ENCODE measurements around the gene TNFAIP3. TPM values are rescaled to one million over a fixed set of nuclear protein-coding genes. Genes with fewer than 3 reads are reported as not detected.

Gene TNFAIP3
- total and polyA plus RNA-seq, 2 donors (not counting 3 experiments of a cell fraction or from before 2014, with no cell fraction given), result 4.0 to 8.6 TPM

GRCh38 chr6:137877606-137878005, 10.5 kb downstream of the TNFAIP3 start:
- intact Hi-C loops (cut with micrococcal nuclease), result no loop called here
- CTCF ChIA-PET, result interaction anchor here (1.0 to 1.8 kb wide), 2 partner anchors 10 to 169 kb away, joined by 4 to 7 read pairs; partner anchors contain the start of gene TNFAIP3
- H3K4me1 ChIP-seq (ENCODE audit: control insufficient read depth, extremely low read depth, insufficient read depth, low read length), result peaks cover 20% of the 10 kb centered on the region

More at GRCh38 chr6:137877606-137878005, 10.5 kb downstream of the TNFAIP3 start:
- no peaks in the 10 kb centered on the region for H3K27me3 ChIP-seq (ENCODE audit: control insufficient read depth in 2 of 2, insufficient read depth in 2 of 2, low read length in 2 of 2)
- H3K9me1 ChIP-seq (replicated peaks; ENCODE audit: control insufficient read depth, extremely low read depth, insufficient read depth, low read length), result no peaks in the 10 kb centered on the region
- no peak overlapping the region for H3K9ac ChIP-seq (replicated peaks; ENCODE audit: extremely low read depth, insufficient read depth, low read length)
- H3K9me3 ChIP-seq (replicated peaks; ENCODE audit: control insufficient read depth, insufficient read depth, low read length), result no peaks in the 10 kb centered on the region
- dilution Hi-C loops (cut with MboI; ENCODE audit: extremely low pct_ligation_motif_present, low sequenced_read_pairs), result no loop called here
- TF ChIP-seq GATA2 (IDR thresholded peaks at IDR 0.05; ENCODE audit: insufficient read depth, insufficient read length, low read depth, low read length) (no peak), EZH2 (IDR thresholded peaks at IDR 0.05; ENCODE audit: borderline replicate concordance, low read depth, low read length, severe bottlenecking) (no peak), CTCF (IDR thresholded peaks at IDR 0.05; ENCODE audit: extremely low read depth in 1 of 2, insufficient read depth in 1 of 2, low read depth in 1 of 2, low read length in 2 of 2) (no peak), POLR2AphosphoS5 (IDR thresholded peaks at IDR 0.05; ENCODE audit: insufficient read depth, low read depth, low read length) (no peak), MAX (IDR thresholded peaks at IDR 0.05; ENCODE audit: insufficient read depth, insufficient read length) (no peak)
- H4K20me1 ChIP-seq (replicated peaks; ENCODE audit: control insufficient read depth, extremely low read depth, insufficient read depth, low read length), result no peaks in the 10 kb centered on the region
- peak; percentile 8 for FAIRE-seq
- POLR2A ChIA-PET, result no interaction called here
- H3K4me3 ChIP-seq (replicated peaks in 1 of 3; ENCODE audit: insufficient read depth in 1 of 3, low read depth in 1 of 3, low read length in 3 of 3), result no peak overlapping the region
- peaks cover 7 to 29% of the 10 kb centered on the region in 2 experiments for H3K36me3 ChIP-seq (ENCODE audit: control insufficient read depth in 2 of 2, extremely low read depth in 1 of 2, insufficient read depth in 2 of 2, low read length in 2 of 2)
- no peak for DNase-seq (ENCODE audit: low read depth, low spot score)
- no peak overlapping the region for H2AFZ ChIP-seq (ENCODE audit: low read depth, low read length)
- H3K4me2 ChIP-seq (ENCODE audit: insufficient read depth, low read length), result no peak overlapping the region
- BruUV-seq (replicated peaks), result no TSS peak
- no peak overlapping the region for H3K27ac ChIP-seq (ENCODE audit: insufficient read depth, low read depth, low read length)
- no peaks in the 10 kb centered on the region for H3K79me2 ChIP-seq (ENCODE audit: control insufficient read depth, insufficient read depth, low read length)
